Trophoblast cell (in vitro differentiated cells and primary cell): ENCODE results near the gene SLC31A1.

Experiments
- DNase-seq, 2 donors: peaks; one replicate each; pipeline ENCODE4 v3.0.0-alpha.2; 2016
- H2AFZ ChIP-seq: 2 replicates; pipeline ENCODE4 v1.6.1; 2013; ENCODE audit warnings: low read length, moderate library complexity, mild to moderate bottlenecking; ENCODE audit not compliant: insufficient read depth, poor library complexity
- H2AK5ac ChIP-seq: 2 replicates; pipeline ENCODE4 v1.6.1; 2013; ENCODE audit warnings: mild to moderate bottlenecking, low read length
- H2BK120ac ChIP-seq: 2 replicates; pipeline ENCODE4 v1.6.1; 2013; ENCODE audit warnings: low read length, mild to moderate bottlenecking, moderate library complexity; ENCODE audit not compliant: insufficient read depth, poor library complexity
- H2BK12ac ChIP-seq: 2 replicates; pipeline ENCODE4 v1.6.1; 2013; ENCODE audit warnings: mild to moderate bottlenecking, low read length, moderate library complexity
- H2BK5ac ChIP-seq: 2 replicates; pipeline ENCODE4 v1.6.1; 2013; ENCODE audit warnings: low read length, low read depth, moderate library complexity, mild to moderate bottlenecking; ENCODE audit not compliant: poor library complexity
- H3K14ac ChIP-seq: 2 replicates; pipeline ENCODE4 v1.6.1; 2013; ENCODE audit warnings: mild to moderate bottlenecking, low read length
- H3K18ac ChIP-seq: 2 replicates; pipeline ENCODE4 v1.6.1; 2013; ENCODE audit warnings: mild to moderate bottlenecking, low read length
- H3K23ac ChIP-seq: 2 replicates; pipeline ENCODE4 v1.6.1; 2013; ENCODE audit warnings: low read length
- H3K27ac ChIP-seq: 2 replicates; pipeline ENCODE4 v1.5.1; 2013; ENCODE audit warnings: low read depth, mild to moderate bottlenecking, inconsistent platforms, low read length, moderate library complexity
- H3K27me3 ChIP-seq: 2 replicates; pipeline ENCODE4 v1.6.1; 2013; ENCODE audit warnings: inconsistent platforms, mild to moderate bottlenecking, low read length, moderate library complexity; ENCODE audit not compliant: insufficient read depth
- H3K36me3 ChIP-seq, 2 experiments: 1 replicate in 1 of 2; 2 replicates in 1 of 2; pipeline ENCODE4 v1.6.1; 2013; ENCODE audit warnings: low read length in 2 of 2, mild to moderate bottlenecking in 2 of 2, moderate library complexity in 1 of 2; ENCODE audit not compliant: insufficient read depth in 2 of 2, control insufficient read depth in 1 of 2
- H3K4ac ChIP-seq: 2 replicates; pipeline ENCODE4 v1.6.1; 2013; ENCODE audit warnings: low read depth, mild to moderate bottlenecking, low read length, moderate library complexity
- H3K4me1 ChIP-seq, 2 experiments: 1 replicate in 1 of 2; 2 replicates in 1 of 2; pipeline ENCODE4 v1.6.1; 2013; ENCODE audit warnings: low read length in 2 of 2, mild to moderate bottlenecking in 2 of 2, moderate library complexity in 1 of 2; ENCODE audit not compliant: insufficient read depth in 2 of 2, control insufficient read depth in 1 of 2
- H3K4me2 ChIP-seq: 2 replicates; pipeline ENCODE4 v1.6.1; 2013; ENCODE audit warnings: inconsistent platforms, mild to moderate bottlenecking, low read length, moderate library complexity
- H3K4me3 ChIP-seq: 2 replicates; pipeline ENCODE4 v1.5.1; 2013; ENCODE audit warnings: mild to moderate bottlenecking, low read depth, low read length, inconsistent platforms
- H3K79me1 ChIP-seq: one replicate; pipeline ENCODE4 v1.6.1; 2013; ENCODE audit warnings: low read length
- H3K79me2 ChIP-seq: 2 replicates; pipeline ENCODE4 v1.6.1; 2013; ENCODE audit warnings: low read length, mild to moderate bottlenecking; ENCODE audit not compliant: control insufficient read depth, insufficient read depth, poor library complexity
- H3K9ac ChIP-seq: 2 replicates; pipeline ENCODE4 v1.6.1; 2013; ENCODE audit warnings: mild to moderate bottlenecking, low read length
- H3K9me3 ChIP-seq: 2 replicates; pipeline ENCODE4 v1.6.1; 2013; ENCODE audit warnings: low read depth, mild to moderate bottlenecking, control low read depth, inconsistent platforms, low read length; ENCODE audit not compliant: insufficient read depth
- H4K12ac ChIP-seq: 2 replicates; pipeline ENCODE4 v1.6.1; 2013; ENCODE audit warnings: low read depth, mild to moderate bottlenecking, low read length, moderate library complexity
- H4K8ac ChIP-seq: 2 replicates; pipeline ENCODE4 v1.6.1; 2013; ENCODE audit warnings: low read depth, mild to moderate bottlenecking, low read length, moderate library complexity
- H4K91ac ChIP-seq: one replicate; pipeline ENCODE4 v1.6.1; 2013; ENCODE audit warnings: low read depth, mild to moderate bottlenecking, low read length, moderate library complexity
- WGBS: extraction: QIAGEN DNeasy Blood & Tissue Kit; methylation state at CpG from one replicate; pipeline ENCODE4 v1.1.7; 2013; ENCODE audit warnings: missing lambda C conversion rate; ENCODE audit not compliant: insufficient read length, insufficient coverage; ENCODE audit errors: extremely low coverage; 5-methylcytosine and 5-hydroxymethylcytosine counted together

The SLC31A1 gene

GRCh38 chr9:113241161-113241560, 19.8 kb downstream of the SLC31A1 start:
- Histone ChIP-seq H3K4me2 (no peak overlapping the region), H2AK5ac (no peak overlapping the region), H3K4me1 (no peaks in the 10 kb centered on the region), H2BK12ac (no peak overlapping the region), H3K9me3 (no peaks in the 10 kb centered on the region), H3K9ac (no peak overlapping the region), H4K91ac (no peak overlapping the region), H2BK5ac (no peak overlapping the region), H2BK120ac (no peak overlapping the region), H3K79me2 (no peaks in the 10 kb centered on the region), H4K8ac (no peak overlapping the region), H3K18ac (no peak overlapping the region), H3K79me1 (no peaks in the 10 kb centered on the region), H3K4me3 (no peak overlapping the region), H3K36me3 (no peaks in the 10 kb centered on the region), H3K4ac (no peak overlapping the region), H3K14ac (no peak overlapping the region), H4K12ac (no peak overlapping the region), H3K27ac (no peak overlapping the region), H2AFZ (no peak overlapping the region), H3K27me3 (no peaks in the 10 kb centered on the region), H3K23ac (no peak overlapping the region)
- peak in 1 of 2 donors; percentile 57 for DNase-seq
- WGBS: no CpG with 5 or more reads among the region's 2 CpGs

- Histone ChIP-seq H3K4me1 (no peaks in the 10 kb centered on the region), H3K23ac (no peak overlapping the region), H3K27me3 (no peaks in the 10 kb centered on the region), H3K14ac (no peak overlapping the region), H3K36me3 (no peaks in the 10 kb centered on the region), H2BK120ac (no peak overlapping the region), H3K18ac (no peak overlapping the region), H3K9ac (no peak overlapping the region), H3K79me1 (no peaks in the 10 kb centered on the region), H2AFZ (no peak overlapping the region), H3K4me3 (no peak overlapping the region), H4K12ac (no peak overlapping the region), H3K79me2 (no peaks in the 10 kb centered on the region), H2BK5ac (no peak overlapping the region), H3K9me3 (no peaks in the 10 kb centered on the region), H2BK12ac (no peak overlapping the region), H3K27ac (no peak overlapping the region), H4K91ac (no peak overlapping the region), H2AK5ac (no peak overlapping the region), H4K8ac (no peak overlapping the region), H3K4ac (no peak overlapping the region), H3K4me2 (no peak overlapping the region)
- WGBS: 100% methylated on average over 1 of the region's 2 CpGs
- no peak for DNase-seq
These were observed 23.2 kb downstream of the SLC31A1 start for GRCh38 chr9:113244556-113244955.

DNA sequence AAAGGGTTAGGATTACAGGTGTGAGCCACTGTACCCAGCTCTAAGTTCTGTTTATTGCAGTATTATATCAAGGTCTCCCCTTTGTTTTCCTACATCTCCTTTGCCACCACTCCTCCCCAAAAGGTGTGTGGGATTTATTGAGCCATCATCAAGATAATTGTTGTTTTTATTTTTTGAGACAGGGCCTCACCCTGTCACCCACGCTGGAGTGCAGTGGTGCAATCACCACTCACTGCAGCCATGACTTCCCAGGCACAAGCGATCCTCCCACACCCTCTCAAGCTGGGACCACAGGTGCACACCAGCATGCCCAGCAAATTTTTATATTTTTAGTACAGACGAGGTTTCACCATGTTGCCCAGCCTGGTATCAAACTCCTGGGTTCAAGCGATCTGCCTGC, 24.6 kb downstream of the SLC31A1 start:
- Histone ChIP-seq H3K9me3 (no peaks in the 10 kb centered on the region), H3K14ac (no peak overlapping the region), H3K4me2 (no peak overlapping the region), H3K4me1 (no peaks in the 10 kb centered on the region), H2BK12ac (no peak overlapping the region), H3K27me3 (no peaks in the 10 kb centered on the region), H3K4ac (no peak overlapping the region), H3K23ac (no peak overlapping the region), H3K4me3 (no peak overlapping the region), H2AK5ac (no peak overlapping the region), H3K79me1 (no peaks in the 10 kb centered on the region), H3K18ac (no peak overlapping the region), H3K9ac (no peak overlapping the region), H2BK120ac (no peak overlapping the region), H2AFZ (no peak overlapping the region), H4K12ac (no peak overlapping the region), H3K79me2 (no peaks in the 10 kb centered on the region), H4K91ac (no peak overlapping the region), H3K27ac (no peak overlapping the region), H4K8ac (no peak overlapping the region), H2BK5ac (no peak overlapping the region), H3K36me3 (no peaks in the 10 kb centered on the region)
- WGBS: no CpG with 5 or more reads among the region's 4 CpGs
- DNase-seq: no peak

DNA sequence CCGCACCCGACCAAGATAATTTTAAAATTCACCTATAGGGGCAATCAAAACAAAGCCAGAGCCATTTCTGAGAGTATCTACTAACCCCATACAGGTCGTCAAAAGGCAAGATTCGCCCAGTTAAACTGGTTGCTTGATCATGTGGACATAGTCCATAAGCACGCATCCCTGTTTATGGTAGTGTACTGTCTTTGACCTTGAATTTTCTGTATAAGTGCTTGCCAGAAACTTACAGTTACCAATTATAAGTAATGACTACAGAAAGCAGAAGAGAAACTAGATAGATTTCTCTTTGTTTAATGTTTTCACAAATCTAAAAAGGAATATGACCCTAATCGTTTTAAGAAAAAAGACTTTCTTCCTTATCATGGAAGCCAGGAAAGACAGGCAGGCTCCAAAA, 25.6 kb downstream of the SLC31A1 start:
- H3K9me3 ChIP-seq: no peaks in the 10 kb centered on the region
- no peaks in the 10 kb centered on the region for H3K27me3 ChIP-seq
- no CpG with 5 or more reads among the region's 6 CpGs for WGBS
- H3K9ac ChIP-seq: no peak overlapping the region
- H3K23ac ChIP-seq: no peak overlapping the region
- H3K79me2 ChIP-seq: no peaks in the 10 kb centered on the region
- no peaks in the 10 kb centered on the region for H3K4me1 ChIP-seq
- no peak for DNase-seq
- H3K14ac ChIP-seq: no peak overlapping the region
- H4K12ac ChIP-seq: no peak overlapping the region
- no peak overlapping the region for H2BK12ac ChIP-seq
- H3K4ac ChIP-seq: no peak overlapping the region
- no peak overlapping the region for H4K8ac ChIP-seq
- no peak overlapping the region for H3K18ac ChIP-seq
- no peak overlapping the region for H2AFZ ChIP-seq
- H3K36me3 ChIP-seq: no peaks in the 10 kb centered on the region
- H2BK5ac ChIP-seq: no peak overlapping the region
- H3K27ac ChIP-seq: no peak overlapping the region
- H3K79me1 ChIP-seq: no peaks in the 10 kb centered on the region
- no peak overlapping the region for H2AK5ac ChIP-seq
- H4K91ac ChIP-seq: no peak overlapping the region
- H3K4me2 ChIP-seq: no peak overlapping the region
- no peak overlapping the region for H3K4me3 ChIP-seq
- H2BK120ac ChIP-seq: no peak overlapping the region
